Thoracic aorta (tissue), 2 donors: ENCODE results near the gene NFE2L1. TPM values are rescaled to one million over a fixed set of nuclear protein-coding genes. Genes with fewer than 3 reads are reported as not detected.
"Not testable (repeated sequence)": the region's sequence is repeated elsewhere in the genome, so short reads cannot be mapped to it uniquely, and the experiment has no call there.

Experiments used
- ATAC-seq: fragments of 150-250 bp; one replicate; pipeline ENCODE4 v1.8.0; 2017; ENCODE audit warnings: low read depth; ENCODE audit not compliant: insufficient number of reproducible peaks, low FRiP score
- DNase-seq: peaks from one replicate; pipeline ENCODE4 v3.0.0-alpha.2; 2020; ENCODE audit warnings: low spot score
- H3K27ac ChIP-seq, 2 donors: fragments of 200-600 bp; sonication (generic); 1 replicate in 1 of 2; 2 replicates in 1 of 2; pipeline ENCODE4 v1.5.1; 2016; ENCODE audit warnings: mild to moderate bottlenecking in 2 of 2, moderate library complexity in 2 of 2
- H3K27me3 ChIP-seq: fragments of 200-600 bp; sonication (generic); replicated peaks from 2 replicates; pipeline ENCODE4 v1.6.0; 2016; ENCODE audit warnings: mild to moderate bottlenecking; ENCODE audit not compliant: insufficient read depth
- H3K36me3 ChIP-seq: fragments of 200-600 bp; sonication (generic); one replicate; pipeline ENCODE4 v1.5.1; 2016
- H3K4me1 ChIP-seq, 2 donors: fragments of 200-600 bp; sonication (generic); 1 replicate in 1 of 2; 2 replicates in 1 of 2; pipeline versions ENCODE4 v1.5.1 to v1.6.0; 2016; ENCODE audit warnings: low read depth in 2 of 2, mild to moderate bottlenecking in 1 of 2; ENCODE audit not compliant: control insufficient read depth in 1 of 2
- H3K4me3 ChIP-seq: fragments of 200-600 bp; sonication (generic); 2 replicates; pipeline ENCODE4 v1.5.1; 2016; ENCODE audit warnings: mild to moderate bottlenecking
- H3K9me3 ChIP-seq: fragments of 200-600 bp; sonication (generic); 2 replicates; pipeline ENCODE4 v1.5.1; 2016
- CTCF ChIP-seq: fragments of 200-600 bp; sonication (generic); IDR thresholded peaks from one replicate; pipeline ENCODE4 v1.5.1; 2019; ENCODE audit warnings: antibody characterized with exemption
- total RNA-seq, 2 donors: library from RNA; depleted of rRNA; stranded (reverse); fragments of >200 nt; gene quantifications; one replicate each; pipeline versions ENCODE4 v1.1.0 to v1.2.3, GENCODE V29; 2016

NFE2L1 gene
- total RNA-seq, 2 donors from 2014 or later: 131 to 155 TPM

GRCh38 chr17:48027322-48027981, 20.7 kb upstream of the NFE2L1 start:
- DNase-seq: no peak
- Histone ChIP-seq H3K27me3 (no peaks in the 10 kb centered on the region), H3K36me3 (no peaks in the 10 kb centered on the region), H3K4me3 (no peak overlapping the region), H3K27ac (no peak overlapping the region), H3K9me3 (no peaks in the 10 kb centered on the region), H3K4me1 (peaks cover 19 to 44% of the 10 kb centered on the region in 2 donors)
- TF ChIP-seq CTCF: no peak
- no peak for ATAC-seq

- Histone ChIP-seq H3K27me3 (no peaks in the 10 kb centered on the region), H3K4me3 (no peak overlapping the region), H3K4me1 (peaks cover 15 to 35% of the 10 kb centered on the region in 2 donors), H3K36me3 (no peaks in the 10 kb centered on the region), H3K9me3 (no peaks in the 10 kb centered on the region), H3K27ac (no peak overlapping the region)
- TF ChIP-seq CTCF: no peak
- DNase-seq (no peak), ATAC-seq (no peak)
Observed at GRCh38 chr17:48028736-48029135, 19.4 kb upstream of the NFE2L1 start.

GRCh38 chr17:48030531-48030930, 17.6 kb upstream of the NFE2L1 start:
- Histone ChIP-seq H3K27ac (no peak overlapping the region), H3K27me3 (no peaks in the 10 kb centered on the region), H3K36me3 (no peaks in the 10 kb centered on the region), H3K4me1 (peaks cover 10 to 23% of the 10 kb centered on the region in 2 donors), H3K9me3 (no peaks in the 10 kb centered on the region), H3K4me3 (no peak overlapping the region)
- ATAC-seq: no peak
- DNase-seq: no peak
- no peak for TF ChIP-seq CTCF

GRCh38 chr17:48031966-48032365, 16.2 kb upstream of the NFE2L1 start:
- no peaks in the 10 kb centered on the region for H3K27me3 ChIP-seq
- DNase-seq: no peak
- no peaks in the 10 kb centered on the region for H3K9me3 ChIP-seq
- no peaks in the 10 kb centered on the region for H3K36me3 ChIP-seq
- H3K4me3 ChIP-seq: no peak overlapping the region
- ATAC-seq: no peak
- TF ChIP-seq CTCF: no peak
- H3K4me1 ChIP-seq: peaks cover 0 to 16% of the 10 kb centered on the region in 2 donors
- no peak overlapping the region for H3K27ac ChIP-seq

GRCh38 chr17:48034734-48035133, 13.4 kb upstream of the NFE2L1 start:
- ATAC-seq, H3K9me3 ChIP-seq, H3K27me3 ChIP-seq, H3K36me3 ChIP-seq, DNase-seq, H3K4me3 ChIP-seq, H3K27ac ChIP-seq: not testable (repeated sequence)
- H3K4me1 ChIP-seq: peaks cover 4 to 24% of the 10 kb centered on the region in 2 donors

GRCh38 chr17:48036693-48037035, 11.5 kb upstream of the NFE2L1 start:
- H3K4me1 ChIP-seq: peaks cover 4 to 16% of the 10 kb centered on the region in 2 donors
- DNase-seq (no peak), ATAC-seq (no peak)
- H3K36me3 ChIP-seq: no peaks in the 10 kb centered on the region
- no peaks in the 10 kb centered on the region for H3K27me3 ChIP-seq
- H3K27ac ChIP-seq: peak overlapping the region; percentile 66
- H3K9me3 ChIP-seq: no peaks in the 10 kb centered on the region
- TF ChIP-seq CTCF: no peak
- H3K4me3 ChIP-seq: peak overlapping the region; percentile 74
